Measurements from ENCODE around the gene NES.

GRCh38 chr1:156662800-156663055 lies 14.5 kb downstream of the NES start:
- TF ChIP-seq CTCF (IDR thresholded peaks at IDR 0.05; ENCODE audit: low read depth, low read length) (no peak), POLR2A (IDR thresholded peaks at IDR 0.05; ENCODE audit: extremely low read depth, insufficient read length) (no peak), MAX (IDR thresholded peaks at IDR 0.05; ENCODE audit: low read depth, low read length) (no peak)
